Measurements from ENCODE around the gene SEC16A.

SEC16A gene

GRCh38 chr9:136519263-136520052 lies 36.6 kb upstream of the SEC16A start:
- no peak for DNase-seq

GRCh38 chr9:136518623-136519022 lies 35.8 kb upstream of the SEC16A start:
- no peak for DNase-seq

- DNase-seq: no peak
Observed at GRCh38 chr9:136517950-136518349, 35.1 kb upstream of the SEC16A start.

- DNase-seq: no peak
Observed at GRCh38 chr9:136517012-136517743, 34.3 kb upstream of the SEC16A start.

GRCh38 chr9:136516191-136516654 lies 33.4 kb upstream of the SEC16A start:
- no peak for DNase-seq

GRCh38 chr9:136515276-136515675 lies 32.4 kb upstream of the SEC16A start:
- DNase-seq: no peak

GRCh38 chr9:136514022-136514714 lies 31.3 kb upstream of the SEC16A start:
- no peak for DNase-seq

- DNase-seq: no peak
Observed at GRCh38 chr9:136513191-136513590, 30.4 kb upstream of the SEC16A start.

GRCh38 chr9:136512651-136513071 lies 29.8 kb upstream of the SEC16A start:
- no peak for DNase-seq

GRCh38 chr9:136511670-136512592 lies 29.1 kb upstream of the SEC16A start:
- no peak for DNase-seq

- DNase-seq: no peak
Observed at GRCh38 chr9:136511144-136511669, 28.4 kb upstream of the SEC16A start.

- DNase-seq: no peak
Observed at GRCh38 chr9:136510561-136510960, 27.7 kb upstream of the SEC16A start.

GRCh38 chr9:136509549-136509948 lies 26.7 kb upstream of the SEC16A start:
- no peak for DNase-seq

GRCh38 chr9:136508729-136509500 lies 26.1 kb upstream of the SEC16A start:
- DNase-seq: no peak

GRCh38 chr9:136507992-136508375 lies 25.1 kb upstream of the SEC16A start:
- no peak for DNase-seq

GRCh38 chr9:136507221-136507991 lies 24.6 kb upstream of the SEC16A start:
- DNase-seq: no peak

GRCh38 chr9:136506425-136506824 lies 23.6 kb upstream of the SEC16A start:
- DNase-seq: no peak

- DNase-seq: no peak
Observed at GRCh38 chr9:136505406-136506403, 22.9 kb upstream of the SEC16A start.
